Loucy (cell line): Measurements from ENCODE around the gene BOD1L1.

Source experiments
- EZH2phosphoT487 ChIP-seq: fragments of 200-600 bp; IDR thresholded peaks from 2 replicates; pipeline ENCODE4 v1.6.1; 2018; ENCODE audit warnings: antibody characterized with exemption, mild to moderate bottlenecking, moderate library complexity, borderline replicate concordance
- TF ChIP-seq, protein P1 (sequence below): fragments of 200-600 bp; sonication (generic); conservative IDR thresholded peaks from 2 replicates; pipeline ENCODE4 v1.5.1; 2014; ENCODE audit warnings: mild to moderate bottlenecking, antibody characterized with exemption, low read length

DNA sequence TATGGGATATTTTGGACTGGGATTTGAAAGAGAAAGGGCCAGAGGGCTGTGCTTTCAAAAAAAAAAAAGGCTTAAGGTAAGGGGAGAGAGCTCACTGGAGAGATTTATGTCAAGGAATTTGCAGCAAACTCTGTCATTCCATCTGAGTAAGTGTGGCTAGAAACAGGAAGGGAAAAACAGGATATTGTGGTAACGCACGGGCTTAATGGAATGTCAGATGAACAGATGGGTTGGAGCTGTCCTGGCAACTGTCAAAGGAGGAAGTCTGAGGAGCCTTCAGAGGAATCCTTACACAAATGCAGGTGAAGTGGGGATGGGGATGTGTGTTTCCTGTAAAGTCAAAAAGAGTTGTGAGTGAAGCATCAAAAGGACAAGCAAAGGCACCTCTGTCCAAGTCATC lies 68.1 kb downstream of the BOD1L1 start:
- TF ChIP-seq, protein P1, sequence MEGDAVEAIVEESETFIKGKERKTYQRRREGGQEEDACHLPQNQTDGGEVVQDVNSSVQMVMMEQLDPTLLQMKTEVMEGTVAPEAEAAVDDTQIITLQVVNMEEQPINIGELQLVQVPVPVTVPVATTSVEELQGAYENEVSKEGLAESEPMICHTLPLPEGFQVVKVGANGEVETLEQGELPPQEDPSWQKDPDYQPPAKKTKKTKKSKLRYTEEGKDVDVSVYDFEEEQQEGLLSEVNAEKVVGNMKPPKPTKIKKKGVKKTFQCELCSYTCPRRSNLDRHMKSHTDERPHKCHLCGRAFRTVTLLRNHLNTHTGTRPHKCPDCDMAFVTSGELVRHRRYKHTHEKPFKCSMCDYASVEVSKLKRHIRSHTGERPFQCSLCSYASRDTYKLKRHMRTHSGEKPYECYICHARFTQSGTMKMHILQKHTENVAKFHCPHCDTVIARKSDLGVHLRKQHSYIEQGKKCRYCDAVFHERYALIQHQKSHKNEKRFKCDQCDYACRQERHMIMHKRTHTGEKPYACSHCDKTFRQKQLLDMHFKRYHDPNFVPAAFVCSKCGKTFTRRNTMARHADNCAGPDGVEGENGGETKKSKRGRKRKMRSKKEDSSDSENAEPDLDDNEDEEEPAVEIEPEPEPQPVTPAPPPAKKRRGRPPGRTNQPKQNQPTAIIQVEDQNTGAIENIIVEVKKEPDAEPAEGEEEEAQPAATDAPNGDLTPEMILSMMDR, result no peak
- no peak for TF ChIP-seq EZH2phosphoT487
